Activated CD8-positive, alpha-beta memory T cell treated with anti-CD3 and anti-CD28 coated beads for 24 hours (primary cell): ENCODE measurements around the gene SCARF2.
"Not testable (repeated sequence)": the region's sequence is repeated elsewhere in the genome, so short reads cannot be mapped to it uniquely, and the experiment has no call there.

Experiments
- DNase-seq: peaks from one replicate; pipeline ENCODE4 v3.0.0-alpha.2; 2020

SCARF2 gene

GRCh38 chr22:20388200-20388599 is 49.4 kb downstream of the SCARF2 start:
- no peak for DNase-seq

GRCh38 chr22:20386972-20387371 is 50.7 kb downstream of the SCARF2 start:
- DNase-seq = no peak

GRCh38 chr22:20386336-20386735 is 51.3 kb downstream of the SCARF2 start:
- DNase-seq = no peak

- DNase-seq = no peak
Measured at GRCh38 chr22:20384865-20385264, 52.8 kb downstream of the SCARF2 start.

GRCh38 chr22:20384171-20384570 is 53.5 kb downstream of the SCARF2 start:
- no peak for DNase-seq

GRCh38 chr22:20383538-20383937 is 54.1 kb downstream of the SCARF2 start:
- DNase-seq = no peak

- DNase-seq = no peak
Measured at GRCh38 chr22:20380486-20380885, 57.1 kb downstream of the SCARF2 start.

- DNase-seq = not testable (repeated sequence)
Measured at GRCh38 chr22:20378684-20379083, 58.9 kb downstream of the SCARF2 start.

GRCh38 chr22:20378110-20378509 is 59.5 kb downstream of the SCARF2 start:
- no peak for DNase-seq

GRCh38 chr22:20376983-20377382 is 60.6 kb downstream of the SCARF2 start:
- DNase-seq = not testable (repeated sequence)

GRCh38 chr22:20376281-20376680 is 61.3 kb downstream of the SCARF2 start:
- DNase-seq = not testable (repeated sequence)
